Upper lobe of right lung (tissue), 1 donor: ENCODE measurements around the gene JUP. TPM values are rescaled to one million over a fixed set of nuclear protein-coding genes. Genes with fewer than 3 reads are reported as not detected.

Source experiments
- ATAC-seq: fragments of 200-7000 bp; cut with Tn5 transposase; one replicate; pipeline ENCODE4 v1.9.1; 2020; ENCODE audit warnings: mild to moderate bottlenecking, moderate library complexity
- DNase-seq: peaks from one replicate; pipeline ENCODE4 v3.0.0-alpha.2; 2020
- H3K27ac ChIP-seq: fragments of 200-600 bp; one replicate; pipeline ENCODE4 v1.8.0; 2022
- H3K27me3 ChIP-seq: fragments of 200-600 bp; one replicate; pipeline ENCODE4 v1.8.0; 2022; ENCODE audit warnings: mild to moderate bottlenecking
- H3K36me3 ChIP-seq: fragments of 200-600 bp; one replicate; pipeline ENCODE4 v1.8.0; 2022
- H3K4me1 ChIP-seq: fragments of 200-600 bp; one replicate; pipeline ENCODE4 v1.8.0; 2022
- H3K4me3 ChIP-seq: fragments of 200-600 bp; one replicate; pipeline ENCODE4 v1.8.0; 2022; ENCODE audit warnings: mild to moderate bottlenecking
- H3K9me3 ChIP-seq: fragments of 200-600 bp; one replicate; pipeline ENCODE4 v1.8.0; 2022
- CTCF ChIP-seq: fragments of 200-600 bp; IDR thresholded peaks from one replicate; pipeline ENCODE4 v1.8.0; 2022; ENCODE audit warnings: antibody characterized with exemption
- intact Hi-C: fragments of 100-400 bp; cut with DNase I; formaldehyde crosslinking; loops from one replicate; pipeline ENCODE4 v1.11.0; 2022
- total RNA-seq: library from RNA; stranded (reverse); fragmentation: NEBNext Ultra II Directional; extraction: Animal tissue kit (Norgen Biotek cat#: 25700); gene quantifications from one replicate; pipeline ENCODE4 v1.2.1, GENCODE V29; 2021
- donor health status: DM: no; HTN: yes; CAD: no; lungs with severe emphysema.

The JUP gene
- total RNA-seq, 1 donor from 2014 or later, result 109 TPM

- Histone ChIP-seq H3K27ac (peak within 1 kb of the TSS; percentile 72), H3K36me3 (no peaks in the 10 kb centered on the region), H3K27me3 (no peaks in the 10 kb centered on the region), H3K9me3 (no peaks in the 10 kb centered on the region), H3K4me1 (peaks cover 25% of the 10 kb centered on the region), H3K4me3 (peak within 1 kb of the TSS; percentile 69)
- TF ChIP-seq CTCF, result no peak
- ATAC-seq, result no peak
- peak; percentile 73 for DNase-seq
- intact Hi-C loops, result no loop called here
These were observed 26.1 kb upstream of the JUP start, which contains the start of gene FKBP10 for GRCh38 chr17:41812381-41813151. FKBP10 (plus strand) TSS chr17:41813004; CDS start chr17:41813035, 31 bp downstream.

GRCh38 chr17:41811549-41812380, 25.3 kb upstream of the JUP start, which contains the start of gene P3H4:
P3H4 (minus strand) TSS chr17:41811949; CDS start chr17:41811915, 34 bp downstream.
- Histone ChIP-seq H3K27me3 (no peaks in the 10 kb centered on the region), H3K9me3 (no peaks in the 10 kb centered on the region), H3K4me1 (peaks cover 25% of the 10 kb centered on the region), H3K4me3 (peak within 1 kb of the TSS; percentile 69), H3K27ac (peak within 1 kb of the TSS; percentile 72), H3K36me3 (no peaks in the 10 kb centered on the region)
- intact Hi-C loops, result no loop called here
- TF ChIP-seq CTCF, result peak; percentile 70
- DNase-seq (peak; percentile 90), ATAC-seq (peak; percentile 93)

- no peak for TF ChIP-seq CTCF
- DNase-seq (peak; percentile 71), ATAC-seq (peak; percentile 50)
- H3K27me3 ChIP-seq, result no peaks in the 10 kb centered on the region
- no peaks in the 10 kb centered on the region for H3K36me3 ChIP-seq
- intact Hi-C loops, result no loop called here
- peaks cover 25% of the 10 kb centered on the region for H3K4me1 ChIP-seq
- no peaks in the 10 kb centered on the region for H3K9me3 ChIP-seq
- H3K4me3 ChIP-seq, result peak overlapping the region; percentile 69
- H3K27ac ChIP-seq, result peak overlapping the region; percentile 72
These were observed 24.4 kb upstream of the JUP start for GRCh38 chr17:41810659-41811548.

GRCh38 chr17:41806685-41807445, 20.4 kb upstream of the JUP start:
- ATAC-seq (no peak), DNase-seq (no peak)
- Histone ChIP-seq H3K4me1 (peaks cover 14% of the 10 kb centered on the region), H3K4me3 (no peak overlapping the region), H3K27me3 (no peaks in the 10 kb centered on the region), H3K9me3 (no peaks in the 10 kb centered on the region), H3K27ac (no peak overlapping the region), H3K36me3 (no peaks in the 10 kb centered on the region)
- TF ChIP-seq CTCF, result no peak
- intact Hi-C loops, result no loop called here
